GM12891 (cell line): ENCODE results near the gene NELL2.

ENCODE experiments used
- PAX5 ChIP-seq: IDR thresholded peaks from 2 replicates; pipeline ENCODE4 v1.6.1; 2011; ENCODE audit warnings: low read length, moderate library complexity, mild to moderate bottlenecking; ENCODE audit not compliant: insufficient read depth, severe bottlenecking
- POLR2A ChIP-seq: IDR thresholded peaks from 2 replicates; pipeline ENCODE4 v1.6.1; 2011; ENCODE audit warnings: low read depth, low read length, control low read depth
- POLR2AphosphoS5 ChIP-seq: IDR thresholded peaks from 2 replicates; pipeline ENCODE4 v1.6.1; 2011; ENCODE audit warnings: low read depth, low read length, control low read depth
- TAF1 ChIP-seq: IDR thresholded peaks from 2 replicates; pipeline ENCODE4 v1.6.1; 2011; ENCODE audit warnings: low read depth, low read length, control low read depth

GRCh38 chr12:44525806-44526654 is 350.1 kb downstream of the NELL2 start:
- TF ChIP-seq POLR2A = no peak
- no peak for TF ChIP-seq POLR2AphosphoS5
- TF ChIP-seq TAF1 = no peak
- TF ChIP-seq PAX5 = no peak
